ENCODE measurements around the gene LIMS2. TPM values are rescaled to one million over a fixed set of nuclear protein-coding genes. Genes with fewer than 3 reads are reported as not detected.

Gene LIMS2
- total and polyA plus RNA-seq, 9 donors: 7.7 to 51.9 (median 35.0) TPM

GRCh38 chr2:127712999-127713398, 37.7 kb upstream of the LIMS2 start:
- H3K36me3 ChIP-seq (ENCODE audit: control insufficient read depth, insufficient read depth, low read length): peaks cover 31% of the 10 kb centered on the region
- DNase-seq: no peak
- no peak overlapping the region for H3K4me3 ChIP-seq (ENCODE audit: low read length)
- no peaks in the 10 kb centered on the region for H3K27me3 ChIP-seq (ENCODE audit: control insufficient read depth, insufficient read depth, low read length)
- WGBS (ENCODE audit: insufficient coverage): no CpG with 5 or more reads among the region's 2 CpGs
- H3K9me3 ChIP-seq (replicated peaks; ENCODE audit: control insufficient read depth, low read depth, low read length): no peaks in the 10 kb centered on the region
- H3K4me1 ChIP-seq (ENCODE audit: control insufficient read depth, insufficient read depth, low read length): peaks cover 4% of the 10 kb centered on the region
- no peak overlapping the region for H3K27ac ChIP-seq (ENCODE audit: low read length)

GRCh38 chr2:127709336-127709735, 34.0 kb upstream of the LIMS2 start:
- Histone ChIP-seq H3K27me3 (ENCODE audit: control insufficient read depth, insufficient read depth, low read length) (no peaks in the 10 kb centered on the region), H3K27ac (ENCODE audit: low read length) (no peak overlapping the region), H3K4me3 (ENCODE audit: low read length) (no peak overlapping the region), H3K9me3 (replicated peaks; ENCODE audit: control insufficient read depth, low read depth, low read length) (no peaks in the 10 kb centered on the region), H3K36me3 (ENCODE audit: control insufficient read depth, insufficient read depth, low read length) (peaks cover 39% of the 10 kb centered on the region), H3K4me1 (ENCODE audit: control insufficient read depth, insufficient read depth, low read length) (peaks cover 4% of the 10 kb centered on the region)
- WGBS (ENCODE audit: insufficient coverage): 92% methylated on average over 13 of the region's 13 CpGs
- DNase-seq: no peak

DNA sequence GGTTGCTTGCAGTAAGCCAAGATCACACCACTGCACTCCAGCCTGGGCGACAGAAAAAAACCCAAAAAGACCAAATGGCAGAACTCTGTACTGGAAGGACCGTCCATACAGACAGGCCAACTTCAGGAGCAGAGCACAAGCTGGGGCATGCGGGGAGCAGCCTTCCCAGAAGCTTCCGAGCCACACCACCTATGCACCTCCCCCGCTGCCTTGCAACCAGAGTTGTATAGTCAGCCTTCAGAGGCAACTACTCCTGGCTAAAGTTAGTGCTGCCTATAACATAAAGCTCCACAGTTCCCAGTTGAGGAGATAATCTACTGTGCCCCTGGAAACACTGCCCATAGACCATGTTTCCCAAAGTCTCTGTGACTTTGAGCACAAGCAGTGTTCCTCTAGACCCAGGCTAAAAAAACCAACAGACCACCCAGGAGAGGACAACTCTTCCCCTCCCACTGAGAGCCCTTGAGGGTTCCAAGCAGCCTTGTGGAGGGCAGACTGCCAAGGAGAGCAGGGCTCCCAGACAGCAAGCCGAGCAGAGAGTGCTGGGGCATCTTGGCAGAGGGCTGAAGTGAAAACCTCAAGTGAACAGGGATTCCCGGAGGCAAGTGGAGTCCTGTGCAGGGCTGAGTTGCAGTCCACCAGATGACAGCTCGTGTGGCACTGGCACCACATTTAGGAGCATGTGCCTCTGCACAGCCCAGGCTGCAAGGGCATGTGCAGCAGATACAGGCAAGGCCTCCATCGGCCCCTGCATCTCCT, 32.7 kb upstream of the LIMS2 start:
- Histone ChIP-seq H3K4me1 (ENCODE audit: control insufficient read depth, insufficient read depth, low read length) (peaks cover 8% of the 10 kb centered on the region), H3K4me3 (ENCODE audit: low read length) (no peak overlapping the region), H3K9me3 (replicated peaks; ENCODE audit: control insufficient read depth, low read depth, low read length) (no peaks in the 10 kb centered on the region), H3K27ac (ENCODE audit: low read length) (no peak overlapping the region), H3K27me3 (ENCODE audit: control insufficient read depth, insufficient read depth, low read length) (no peaks in the 10 kb centered on the region), H3K36me3 (ENCODE audit: control insufficient read depth, insufficient read depth, low read length) (peaks cover 43% of the 10 kb centered on the region)
- no peak for DNase-seq
- WGBS (ENCODE audit: insufficient coverage): 79% methylated on average over 9 of the region's 9 CpGs

GRCh38 chr2:127706215-127706990, 31.1 kb upstream of the LIMS2 start:
- H3K27ac ChIP-seq (ENCODE audit: low read length): no peak overlapping the region
- no peak for DNase-seq
- H3K4me3 ChIP-seq (ENCODE audit: low read length): no peak overlapping the region
- peaks cover 12% of the 10 kb centered on the region for H3K4me1 ChIP-seq (ENCODE audit: control insufficient read depth, insufficient read depth, low read length)
- no peaks in the 10 kb centered on the region for H3K27me3 ChIP-seq (ENCODE audit: control insufficient read depth, insufficient read depth, low read length)
- 85% methylated on average over 11 of the region's 14 CpGs for WGBS (ENCODE audit: insufficient coverage)
- no peaks in the 10 kb centered on the region for H3K9me3 ChIP-seq (replicated peaks; ENCODE audit: control insufficient read depth, low read depth, low read length)
- peaks cover 44% of the 10 kb centered on the region for H3K36me3 ChIP-seq (ENCODE audit: control insufficient read depth, insufficient read depth, low read length)

DNA sequence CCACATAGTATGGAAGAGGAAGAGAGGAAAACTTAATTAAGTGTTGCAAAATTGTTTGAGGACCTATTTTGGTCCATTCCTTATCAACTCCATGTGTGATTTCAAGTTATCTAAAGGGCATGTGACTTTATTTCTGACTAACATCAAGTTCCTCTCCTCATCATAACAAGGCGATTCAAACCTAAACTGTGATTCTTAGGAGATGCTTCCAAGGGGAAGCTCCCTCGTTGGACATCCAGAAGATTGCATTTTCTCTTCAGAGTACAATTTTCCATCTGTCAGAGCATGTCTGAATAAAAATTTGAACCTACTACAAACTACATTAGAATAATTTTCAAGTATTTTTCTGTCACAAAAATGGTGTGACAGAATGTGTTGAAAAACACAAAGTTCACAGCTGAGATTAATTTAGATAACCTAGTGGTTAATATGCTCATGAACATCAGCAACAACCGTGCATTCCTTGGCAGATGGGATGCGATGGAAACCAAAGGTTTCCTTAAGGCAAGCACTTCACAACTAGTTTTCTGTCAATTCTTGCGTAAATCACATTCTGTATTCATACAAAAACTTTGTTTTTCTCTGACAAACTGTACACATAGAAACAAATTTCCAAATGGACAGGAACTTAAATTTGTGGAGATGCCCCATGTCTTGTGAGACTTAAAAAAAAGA, 30.2 kb upstream of the LIMS2 start:
- WGBS (ENCODE audit: insufficient coverage): 81% methylated on average over 3 of the region's 5 CpGs
- no peak overlapping the region for H3K27ac ChIP-seq (ENCODE audit: low read length)

DNA sequence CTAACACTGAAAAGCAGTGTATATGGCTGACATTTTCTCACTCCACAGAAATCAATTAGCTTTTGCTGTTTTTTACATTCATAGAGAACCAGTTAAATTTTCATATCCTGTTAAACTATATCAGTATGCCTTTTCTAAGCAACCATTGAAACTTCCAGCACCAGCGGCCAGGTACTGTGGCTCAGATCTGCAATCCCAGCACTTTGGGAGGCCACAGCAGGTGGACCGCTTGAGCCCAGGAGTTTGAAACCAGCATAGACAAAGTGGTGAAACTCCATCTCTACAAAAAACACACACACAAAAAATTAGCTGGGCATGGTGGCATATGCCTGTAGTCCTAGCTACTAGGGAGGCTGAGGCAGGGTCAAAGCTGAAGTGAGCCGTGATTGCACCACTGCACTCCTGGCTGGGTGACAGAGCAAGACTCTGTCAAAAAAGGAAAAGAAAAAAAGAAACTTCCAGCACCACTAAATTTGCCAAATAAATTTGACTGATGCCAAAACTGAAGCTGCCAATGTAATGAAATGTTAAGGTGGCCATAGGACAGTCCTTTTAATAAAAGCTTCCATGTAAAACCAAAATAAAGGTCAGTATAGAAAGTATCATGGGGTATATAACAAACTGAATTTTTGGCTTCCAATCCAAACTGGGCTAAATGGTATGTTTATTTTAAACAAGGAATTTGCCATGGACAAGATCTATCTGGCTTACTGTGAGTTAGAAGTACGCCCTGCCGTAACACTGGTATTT, 29.5 kb upstream of the LIMS2 start:
- Histone ChIP-seq H3K9me3 (replicated peaks; ENCODE audit: control insufficient read depth, low read depth, low read length) (no peaks in the 10 kb centered on the region), H3K27ac (ENCODE audit: low read length) (no peak overlapping the region), H3K4me3 (ENCODE audit: low read length) (no peak overlapping the region), H3K27me3 (ENCODE audit: control insufficient read depth, insufficient read depth, low read length) (no peaks in the 10 kb centered on the region), H3K4me1 (ENCODE audit: control insufficient read depth, insufficient read depth, low read length) (peaks cover 13% of the 10 kb centered on the region), H3K36me3 (ENCODE audit: control insufficient read depth, insufficient read depth, low read length) (peaks cover 39% of the 10 kb centered on the region)
- no CpG with 5 or more reads among the region's 5 CpGs for WGBS (ENCODE audit: insufficient coverage)
- no peak for DNase-seq

More for the DNA sequence above, 30.2 kb upstream of the LIMS2 start:
- H3K9me3 ChIP-seq (replicated peaks; ENCODE audit: control insufficient read depth, low read depth, low read length): no peaks in the 10 kb centered on the region
- no peaks in the 10 kb centered on the region for H3K27me3 ChIP-seq (ENCODE audit: control insufficient read depth, insufficient read depth, low read length)
- peaks cover 15% of the 10 kb centered on the region for H3K4me1 ChIP-seq (ENCODE audit: control insufficient read depth, insufficient read depth, low read length)
- peaks cover 44% of the 10 kb centered on the region for H3K36me3 ChIP-seq (ENCODE audit: control insufficient read depth, insufficient read depth, low read length)
- no peak for DNase-seq
- no peak overlapping the region for H3K4me3 ChIP-seq (ENCODE audit: low read length)

DNA sequence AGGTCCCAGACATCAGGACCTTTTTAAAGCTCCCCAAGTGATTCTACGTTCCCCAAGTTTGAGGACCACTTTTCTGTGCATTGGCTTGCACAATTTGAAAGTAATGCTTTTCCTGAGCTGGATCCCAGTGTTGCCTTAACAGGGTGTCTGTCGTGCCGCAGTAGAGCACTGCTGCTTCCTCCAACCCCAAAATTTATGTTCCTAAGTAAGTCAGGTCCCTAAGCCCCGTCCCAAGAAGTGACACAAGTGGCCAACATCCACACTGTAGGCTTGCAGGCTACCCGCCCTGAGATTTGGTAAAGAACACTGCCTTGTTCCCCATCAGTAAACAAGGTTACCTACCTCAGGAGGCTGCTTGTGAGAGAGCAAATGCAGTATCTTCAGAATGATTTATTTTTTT, 28.0 kb upstream of the LIMS2 start:
- Histone ChIP-seq H3K27ac (ENCODE audit: low read length) (peak overlapping the region; percentile 10), H3K9me3 (replicated peaks; ENCODE audit: control insufficient read depth, low read depth, low read length) (no peaks in the 10 kb centered on the region), H3K4me1 (ENCODE audit: control insufficient read depth, insufficient read depth, low read length) (peaks cover 13% of the 10 kb centered on the region), H3K27me3 (ENCODE audit: control insufficient read depth, insufficient read depth, low read length) (no peaks in the 10 kb centered on the region), H3K4me3 (ENCODE audit: low read length) (no peak overlapping the region), H3K36me3 (ENCODE audit: control insufficient read depth, insufficient read depth, low read length) (peaks cover 26% of the 10 kb centered on the region)
- no peak for DNase-seq
- WGBS (ENCODE audit: insufficient coverage): 83% methylated on average over 1 of the region's 5 CpGs

GRCh38 chr2:127702395-127703009, 27.2 kb upstream of the LIMS2 start:
- Histone ChIP-seq H3K27ac (ENCODE audit: low read length) (peak overlapping the region; percentile 95), H3K36me3 (ENCODE audit: control insufficient read depth, insufficient read depth, low read length) (peaks cover 19% of the 10 kb centered on the region), H3K4me1 (ENCODE audit: control insufficient read depth, insufficient read depth, low read length) (peaks cover 13% of the 10 kb centered on the region), H3K4me3 (ENCODE audit: low read length) (peak overlapping the region; percentile 55), H3K9me3 (replicated peaks; ENCODE audit: control insufficient read depth, low read depth, low read length) (no peaks in the 10 kb centered on the region), H3K27me3 (ENCODE audit: control insufficient read depth, insufficient read depth, low read length) (no peaks in the 10 kb centered on the region)
- 48% methylated on average over 14 of the region's 19 CpGs for WGBS (ENCODE audit: insufficient coverage)
- no peak for DNase-seq

DNA sequence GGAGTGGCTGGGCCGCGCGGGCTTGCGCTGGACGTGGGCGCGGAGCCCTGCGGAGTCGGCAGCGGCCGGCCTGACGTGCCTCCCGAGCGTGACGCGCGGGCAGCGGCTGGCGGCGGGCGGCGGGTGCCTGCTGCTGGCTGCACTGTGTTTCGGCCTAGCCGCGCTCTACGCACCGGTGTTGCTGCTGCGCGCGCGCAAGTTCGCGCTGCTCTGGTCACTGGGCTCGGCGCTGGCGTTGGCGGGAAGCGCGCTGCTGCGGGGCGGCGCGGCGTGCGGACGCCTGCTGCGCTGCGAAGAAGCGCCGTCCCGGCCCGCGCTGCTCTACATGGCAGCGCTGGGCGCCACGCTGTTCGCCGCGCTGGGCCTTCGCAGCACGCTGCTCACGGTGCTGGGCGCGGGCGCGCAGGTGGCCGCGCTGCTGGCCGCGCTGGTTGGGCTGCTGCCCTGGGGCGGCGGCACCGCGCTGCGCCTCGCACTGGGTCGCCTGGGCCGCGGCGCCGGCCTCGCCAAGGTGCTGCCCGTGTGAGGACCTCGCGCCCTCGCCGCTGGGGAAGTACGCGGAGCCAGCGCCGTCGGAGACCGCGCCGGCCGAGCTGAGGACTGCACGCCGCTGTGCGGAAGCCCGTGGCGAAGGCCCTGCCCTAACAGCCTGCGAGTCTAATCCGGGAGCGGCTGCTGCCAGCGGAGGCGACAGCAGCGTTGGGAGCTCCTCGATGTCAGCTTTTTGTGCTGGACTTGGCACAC, 26.5 kb upstream of the LIMS2 start:
- peak; percentile 86 for DNase-seq
- Histone ChIP-seq H3K9me3 (replicated peaks; ENCODE audit: control insufficient read depth, low read depth, low read length) (no peaks in the 10 kb centered on the region), H3K27ac (ENCODE audit: low read length) (peak overlapping the region; percentile 96), H3K4me1 (ENCODE audit: control insufficient read depth, insufficient read depth, low read length) (peaks cover 13% of the 10 kb centered on the region), H3K36me3 (ENCODE audit: control insufficient read depth, insufficient read depth, low read length) (peaks cover 15% of the 10 kb centered on the region), H3K27me3 (ENCODE audit: control insufficient read depth, insufficient read depth, low read length) (no peaks in the 10 kb centered on the region), H3K4me3 (ENCODE audit: low read length) (peak overlapping the region; percentile 68)
- WGBS (ENCODE audit: insufficient coverage): under 1% methylated on average over 108 of the region's 108 CpGs
